Tibial nerve (tissue), 4 donors: ENCODE results near the gene SKI. TPM values are rescaled to one million over a fixed set of nuclear protein-coding genes. Genes with fewer than 3 reads are reported as not detected.
A peak's percentile ranks its signal among the peaks of the same experiment; 100 is the strongest.

Experiments used
- DNase-seq, 2 donors: peaks; one replicate each; pipeline ENCODE4 v3.0.0-alpha.2; 2019; ENCODE audit warnings: low spot score in 2 of 2
- H3K27ac ChIP-seq, 4 donors: fragments of 200-600 bp; sonication (generic) in 3 of 4; one replicate each; pipeline ENCODE4 v1.5.1; 2017 to 2019; ENCODE audit warnings: mild to moderate bottlenecking in 1 of 4
- H3K27me3 ChIP-seq, 2 donors: fragments of 200-600 bp; sonication (generic) in 1 of 2; one replicate each; pipeline versions ENCODE4 v1.5.1 to v1.6.0; 2017 to 2019
- H3K36me3 ChIP-seq, 3 donors: fragments of 200-600 bp; sonication (generic); one replicate each; pipeline ENCODE4 v1.5.1; 2018 to 2019
- H3K4me1 ChIP-seq, 4 donors: fragments of 200-600 bp; sonication (generic) in 3 of 4; one replicate each; pipeline ENCODE4 v1.5.1; 2017 to 2019
- H3K4me3 ChIP-seq, 4 donors: fragments of 200-600 bp; sonication (generic) in 3 of 4; one replicate each; pipeline ENCODE4 v1.5.1; 2017 to 2019; ENCODE audit warnings: mild to moderate bottlenecking in 1 of 4, moderate library complexity in 1 of 4
- H3K9me3 ChIP-seq, 4 donors: fragments of 200-600 bp; sonication (generic) in 3 of 4; one replicate each; pipeline ENCODE4 v1.5.1; 2017 to 2019
- CTCF ChIP-seq, 5 experiments: fragments of 200-600 bp in 3 of 5; fragments of 450-650 bp in 2 of 5; sonication (generic) in 3 of 5; IDR thresholded peaks; one replicate each; pipeline ENCODE4 v1.5.1; 2016 to 2019; ENCODE audit warnings: antibody characterized with exemption in 5 of 5, mild to moderate bottlenecking in 3 of 5, moderate library complexity in 2 of 5
- EP300 ChIP-seq, 2 donors: sonication (generic); formaldehyde crosslinking; IDR thresholded peaks; one replicate each; pipeline ENCODE4 v1.6.1; 2017; ENCODE audit warnings: antibody characterized with exemption in 2 of 2, mild to moderate bottlenecking in 1 of 2
- POLR2A ChIP-seq, 2 donors: fragments of 450-650 bp; IDR thresholded peaks; one replicate each; pipeline ENCODE4 v1.6.1; 2017; ENCODE audit warnings: antibody characterized with exemption in 2 of 2, mild to moderate bottlenecking in 2 of 2, moderate library complexity in 2 of 2
- WGBS, 2 donors: methylation state at CpG; one replicate each; pipeline ENCODE4 v1.1.5; 2018; 5-methylcytosine and 5-hydroxymethylcytosine counted together
- total RNA-seq, 4 donors: library from RNA; depleted of rRNA; stranded (reverse); fragments of >200 nt; gene quantifications; one replicate each; pipeline ENCODE4 v1.1.0, GENCODE V29; 2016

SKI gene
- total RNA-seq, 4 donors from 2014 or later, result 62.8 to 100 (median 72.2) TPM

DNA sequence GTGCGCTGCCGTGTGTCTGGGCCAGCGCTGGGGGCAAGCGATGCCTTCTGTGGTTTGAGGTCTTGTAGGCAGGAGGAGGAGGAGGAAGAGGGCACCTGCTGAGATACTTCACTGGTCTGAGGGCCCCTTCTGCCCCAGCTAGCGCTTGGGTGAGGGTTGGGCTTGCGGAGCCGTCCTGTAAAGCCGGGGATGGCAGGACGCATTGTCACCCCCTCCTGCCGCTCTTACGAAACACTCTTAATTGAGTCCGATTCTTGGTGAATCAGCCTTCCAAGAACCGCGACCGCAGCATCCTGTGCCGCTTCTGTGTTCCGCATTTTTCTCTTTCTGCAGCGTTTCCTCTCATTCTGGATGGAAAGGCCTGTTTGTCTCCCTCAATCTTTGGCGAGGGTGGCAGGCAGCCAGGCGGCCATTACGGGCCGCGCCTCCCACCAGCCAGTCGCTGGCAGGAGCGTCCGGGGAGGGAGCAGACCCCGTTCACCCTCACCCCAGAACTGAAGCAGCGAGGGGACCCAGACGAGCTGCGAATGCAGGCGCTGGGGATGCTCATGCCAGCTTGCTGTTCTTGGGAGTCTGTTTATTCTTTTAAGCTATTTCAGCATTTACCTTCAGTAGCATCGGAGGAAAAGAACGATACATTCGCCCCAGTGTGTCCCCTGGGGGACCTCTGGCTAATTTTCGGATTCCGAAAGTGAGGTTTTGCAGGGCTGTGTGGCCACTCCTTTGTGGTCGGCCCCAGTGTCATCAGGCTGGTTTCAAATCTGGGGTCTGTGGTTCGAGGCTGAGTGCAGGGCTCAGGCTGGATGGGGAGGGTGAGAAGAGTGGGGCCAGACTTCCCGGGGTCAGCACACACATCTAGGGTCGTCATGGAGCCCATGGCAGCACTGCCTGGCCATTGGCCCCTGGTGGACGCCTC is 62.7 kb downstream of the SKI start:
- Histone ChIP-seq H3K27me3 (no peaks in the 10 kb centered on the region), H3K27ac (peak overlapping the region; percentile 36 to 85 (median 74)), H3K4me3 (peak overlapping the region; percentile 3 to 37 (median 24)), H3K36me3 (no peaks in the 10 kb centered on the region), H3K9me3 (no peaks in the 10 kb centered on the region), H3K4me1 (peaks cover 4 to 98% (median 66%) of the 10 kb centered on the region in 4 donors)
- TF ChIP-seq POLR2A (IDR thresholded peaks at IDR 0.05) (peak in 1 of 2 donors; percentile 7), CTCF (IDR thresholded peaks at IDR 0.05) (peak in 1 of 5 experiments; percentile 11), EP300 (IDR thresholded peaks at IDR 0.05) (peak; percentile 23 to 96)
- peak; percentile 78 to 89 for DNase-seq
- WGBS, 2 donors, result 3 to 16% methylated on average over 31 to 34 of the region's 41 CpGs

DNA sequence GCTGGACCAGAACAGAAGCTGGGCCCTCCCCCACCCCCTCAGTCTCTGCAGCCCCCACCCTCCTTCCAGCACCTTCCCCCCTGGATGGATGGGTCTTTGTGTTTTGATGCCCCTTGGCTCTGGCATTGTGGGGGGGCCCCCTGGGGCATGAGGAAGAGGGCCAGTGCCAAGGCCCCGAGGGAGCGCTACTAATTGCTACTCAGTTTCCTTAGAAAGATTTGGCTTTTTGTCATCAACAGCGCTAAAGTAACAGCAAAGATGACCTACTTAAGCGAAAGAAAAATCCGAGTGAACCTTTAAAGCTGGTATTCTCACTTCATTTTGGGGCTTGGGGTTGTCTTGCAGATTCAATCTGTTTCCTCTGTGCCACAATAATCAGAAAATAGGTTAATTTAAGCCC is 63.5 kb downstream of the SKI start:
- no peaks in the 10 kb centered on the region for H3K27me3 ChIP-seq
- TF ChIP-seq EP300 (IDR thresholded peaks at IDR 0.05) (no peak), POLR2A (IDR thresholded peaks at IDR 0.05) (no peak), CTCF (IDR thresholded peaks at IDR 0.05) (no peak)
- H3K9me3 ChIP-seq, result no peaks in the 10 kb centered on the region
- no peak for DNase-seq
- WGBS, 2 donors, result 40 to 46% methylated on average over 5 of the region's 5 CpGs
- H3K36me3 ChIP-seq, result no peaks in the 10 kb centered on the region
- H3K4me1 ChIP-seq, result peaks cover 4 to 98% (median 70%) of the 10 kb centered on the region in 4 donors
- H3K4me3 ChIP-seq, result peak overlapping the region in 2 of 4 donors; percentile 36 to 37
- H3K27ac ChIP-seq, result peak overlapping the region in 3 of 4 donors; percentile 74 to 85 (median 74)

DNA sequence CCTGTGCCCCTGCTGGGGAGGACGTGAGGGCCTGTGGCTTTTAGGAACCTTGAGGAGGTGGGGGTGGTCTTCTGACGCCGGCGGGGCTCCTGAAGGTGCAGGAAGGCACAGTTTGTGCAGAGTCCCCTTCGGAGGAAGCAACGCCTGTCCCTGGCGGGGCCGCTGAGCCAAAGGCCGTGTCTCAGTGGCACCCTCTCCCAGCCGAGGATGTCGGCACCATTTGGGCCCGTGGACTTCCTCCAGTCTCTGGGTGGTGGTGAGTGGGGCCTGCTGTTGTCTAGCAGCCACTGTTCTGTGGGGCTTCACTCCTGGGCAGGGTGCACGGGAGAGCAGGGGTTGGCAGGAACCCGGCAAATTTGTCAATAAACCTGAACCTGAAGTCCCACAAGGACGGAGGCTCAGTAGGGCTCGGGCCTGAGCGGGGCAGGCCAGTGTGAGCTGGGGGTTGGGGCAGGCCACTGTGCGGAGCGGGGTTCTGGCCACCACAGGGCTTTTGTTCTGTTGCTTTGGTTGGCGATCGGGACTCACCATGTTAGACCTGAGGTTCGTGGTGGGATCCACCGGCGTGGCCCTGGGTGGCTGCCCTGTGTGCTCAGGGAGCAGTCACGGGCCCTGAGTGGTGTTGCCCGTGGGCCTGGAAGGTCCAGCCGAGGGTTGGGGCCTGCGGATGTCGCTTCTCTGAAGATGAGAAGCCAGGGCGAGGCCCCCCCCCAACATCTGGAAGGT is 64.8 kb downstream of the SKI start:
- WGBS, 2 donors, result 73 to 86% methylated on average over 17 to 30 of the region's 30 CpGs
- TF ChIP-seq EP300 (IDR thresholded peaks at IDR 0.05), result no peak
- no peak for TF ChIP-seq POLR2A (IDR thresholded peaks at IDR 0.05)
- TF ChIP-seq CTCF (IDR thresholded peaks at IDR 0.05), result no peak
- H3K4me1 ChIP-seq, result peaks cover 4 to 100% (median 71%) of the 10 kb centered on the region in 4 donors
- H3K27ac ChIP-seq, result peak overlapping the region in 2 of 4 donors; percentile 74 to 85
- DNase-seq, result no peak
- no peaks in the 10 kb centered on the region for H3K9me3 ChIP-seq
- no peak overlapping the region for H3K4me3 ChIP-seq
- no peaks in the 10 kb centered on the region for H3K27me3 ChIP-seq
- no peaks in the 10 kb centered on the region for H3K36me3 ChIP-seq

GRCh38 chr1:2294033-2294724 is 66.1 kb downstream of the SKI start:
- no peak for DNase-seq
- no peak overlapping the region for H3K4me3 ChIP-seq
- no peaks in the 10 kb centered on the region for H3K27me3 ChIP-seq
- 62 to 79% methylated on average over 15 to 19 of the region's 23 CpGs for WGBS, 2 donors
- TF ChIP-seq CTCF (IDR thresholded peaks at IDR 0.05), result no peak
- TF ChIP-seq POLR2A (IDR thresholded peaks at IDR 0.05), result no peak
- TF ChIP-seq EP300 (IDR thresholded peaks at IDR 0.05), result no peak
- no peaks in the 10 kb centered on the region for H3K9me3 ChIP-seq
- peaks cover 4 to 100% (median 74%) of the 10 kb centered on the region in 4 donors for H3K4me1 ChIP-seq
- peak overlapping the region in 2 of 4 donors; percentile 38 to 44 for H3K27ac ChIP-seq
- no peaks in the 10 kb centered on the region for H3K36me3 ChIP-seq
